HG02763 (cell line): Measurements from ENCODE around the gene SLC46A2.

Experiments
- ATAC-seq: cut with Tn5 transposase; IDR thresholded peaks from one replicate; pipeline ENCODE4 v1.9.1; 2021; ENCODE audit warnings: mild to moderate bottlenecking, moderate library complexity; ENCODE audit not compliant: unreplicated experiment

SLC46A2 gene

GRCh38 chr9:112860451-112860850, 30.2 kb downstream of the SLC46A2 start:
- ATAC-seq: no peak

- ATAC-seq: peak; percentile 58
Observed at GRCh38 chr9:112858625-112859147, 32.0 kb downstream of the SLC46A2 start.

GRCh38 chr9:112858005-112858404, 32.7 kb downstream of the SLC46A2 start:
- no peak for ATAC-seq

GRCh38 chr9:112856843-112857242, 33.8 kb downstream of the SLC46A2 start:
- no peak for ATAC-seq

- ATAC-seq: no peak
Observed at GRCh38 chr9:112856200-112856599, 34.5 kb downstream of the SLC46A2 start.

- ATAC-seq: no peak
Observed at GRCh38 chr9:112854657-112855056, 36.0 kb downstream of the SLC46A2 start.

GRCh38 chr9:112853882-112854585, 36.6 kb downstream of the SLC46A2 start:
- ATAC-seq: no peak

GRCh38 chr9:112852741-112853504, 37.8 kb downstream of the SLC46A2 start:
- no peak for ATAC-seq

- ATAC-seq: no peak
Observed at GRCh38 chr9:112850840-112851239, 39.8 kb downstream of the SLC46A2 start.

- no peak for ATAC-seq
Observed at GRCh38 chr9:112849363-112849922, 41.2 kb downstream of the SLC46A2 start.

- no peak for ATAC-seq
Observed at GRCh38 chr9:112848316-112849151, 42.1 kb downstream of the SLC46A2 start.

GRCh38 chr9:112846528-112847488, 43.9 kb downstream of the SLC46A2 start:
- ATAC-seq: no peak

GRCh38 chr9:112844771-112845542, 45.7 kb downstream of the SLC46A2 start:
- ATAC-seq: no peak

- no peak for ATAC-seq
Observed at GRCh38 chr9:112842555-112842954, 48.1 kb downstream of the SLC46A2 start.

- no peak for ATAC-seq
Observed at GRCh38 chr9:112841261-112841660, 49.4 kb downstream of the SLC46A2 start.

- no peak for ATAC-seq
Observed at GRCh38 chr9:112839331-112839730, 51.3 kb downstream of the SLC46A2 start.

GRCh38 chr9:112838342-112838741, 52.3 kb downstream of the SLC46A2 start:
- ATAC-seq: no peak

- ATAC-seq: no peak
Observed at GRCh38 chr9:112836394-112836793, 54.3 kb downstream of the SLC46A2 start.

- no peak for ATAC-seq
Observed at GRCh38 chr9:112833081-112833480, 57.6 kb downstream of the SLC46A2 start.
